Fibroblast of skin of right biceps (primary cell): ENCODE data around the gene SYDE2.
"Not testable (repeated sequence)": the region's sequence is repeated elsewhere in the genome, so short reads cannot be mapped to it uniquely, and the experiment has no call there.

Source experiments
- DNase-seq: peaks from one replicate; pipeline ENCODE4 v3.0.0-alpha.2; 2013

SYDE2 gene

GRCh38 chr1:85158910-85159309 lies 41.9 kb downstream of the SYDE2 start:
- DNase-seq, result no peak

DNA sequence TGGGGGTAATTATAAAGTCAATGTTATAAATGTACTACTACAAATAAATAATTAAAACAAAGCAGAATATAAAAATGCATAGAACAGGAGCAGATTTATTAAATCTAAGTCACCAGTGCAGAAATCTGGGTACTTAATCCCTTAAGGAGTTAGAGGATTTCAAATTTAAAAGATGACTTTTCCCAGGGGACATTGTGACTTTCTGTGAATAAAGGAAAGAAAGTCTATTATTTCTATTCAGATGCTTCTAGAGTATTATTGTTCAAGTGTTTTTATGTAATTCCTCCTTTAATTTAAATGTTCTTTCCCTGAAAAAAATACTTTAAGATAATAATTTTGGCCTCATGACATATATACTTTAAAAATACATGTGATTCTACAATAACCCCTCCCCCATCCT lies 43.4 kb downstream of the SYDE2 start:
- no peak for DNase-seq

- DNase-seq, result no peak
Observed at GRCh38 chr1:85153149-85153891, 47.5 kb downstream of the SYDE2 start.

GRCh38 chr1:85151446-85151845 lies 49.4 kb downstream of the SYDE2 start:
- DNase-seq, result no peak

- peak; percentile 16 for DNase-seq
Observed at GRCh38 chr1:85149805-85150204, 51.0 kb downstream of the SYDE2 start.

- peak; percentile 61 for DNase-seq
Observed at GRCh38 chr1:85148524-85149250, 52.1 kb downstream of the SYDE2 start.

DNA sequence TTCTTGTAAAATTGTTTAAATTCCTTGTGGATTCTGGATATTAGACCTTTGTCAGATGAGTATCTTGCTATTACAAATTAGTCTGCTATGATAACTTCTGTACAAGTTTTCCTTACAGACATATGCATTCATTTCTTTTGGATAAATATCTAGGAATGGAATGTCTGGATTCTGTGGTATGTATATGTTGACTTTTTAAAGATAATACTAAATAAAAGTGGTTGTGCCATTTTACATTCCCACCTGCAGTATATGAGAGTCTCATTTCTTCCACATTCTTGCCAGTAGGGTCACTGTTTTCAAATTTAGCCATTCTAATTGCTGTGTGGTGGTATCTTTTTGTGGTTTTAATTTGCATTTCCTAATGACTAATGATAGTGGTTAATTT lies 53.9 kb downstream of the SYDE2 start:
- peak; percentile 79 for DNase-seq

DNA sequence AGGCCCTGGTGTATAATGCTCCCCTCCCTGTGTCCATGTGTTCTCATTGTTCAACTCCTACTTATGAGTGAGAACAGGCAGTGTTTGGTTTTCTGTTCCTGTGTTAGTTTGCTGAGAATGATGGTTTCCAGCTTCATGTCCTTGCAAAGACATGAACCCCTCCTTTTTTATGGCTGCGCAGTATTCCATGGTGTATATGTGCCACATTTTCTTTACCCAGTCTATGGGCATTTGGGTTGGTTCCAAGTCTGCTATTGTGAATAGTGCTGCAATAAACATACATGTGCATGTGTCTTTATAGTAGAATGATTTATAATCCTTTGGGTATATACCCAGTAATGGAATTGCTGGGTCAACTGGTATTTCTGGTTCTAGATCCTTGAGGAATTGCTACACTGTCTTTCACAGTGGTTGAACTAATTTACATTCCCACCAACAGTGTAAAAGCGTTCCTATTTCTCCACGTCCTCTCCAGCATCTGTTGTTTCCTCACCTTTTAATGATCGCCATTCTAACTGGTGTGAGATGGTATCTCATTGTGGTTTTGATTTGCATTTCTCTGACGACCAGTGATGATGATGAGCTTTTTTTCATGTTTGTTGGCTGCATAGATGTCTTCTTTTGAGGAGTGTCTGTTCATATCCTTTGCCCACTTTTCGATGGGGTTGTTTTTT lies 54.4 kb downstream of the SYDE2 start:
- not testable (repeated sequence) for DNase-seq

GRCh38 chr1:85144351-85144750 lies 56.5 kb downstream of the SYDE2 start:
- DNase-seq, result no peak

DNA sequence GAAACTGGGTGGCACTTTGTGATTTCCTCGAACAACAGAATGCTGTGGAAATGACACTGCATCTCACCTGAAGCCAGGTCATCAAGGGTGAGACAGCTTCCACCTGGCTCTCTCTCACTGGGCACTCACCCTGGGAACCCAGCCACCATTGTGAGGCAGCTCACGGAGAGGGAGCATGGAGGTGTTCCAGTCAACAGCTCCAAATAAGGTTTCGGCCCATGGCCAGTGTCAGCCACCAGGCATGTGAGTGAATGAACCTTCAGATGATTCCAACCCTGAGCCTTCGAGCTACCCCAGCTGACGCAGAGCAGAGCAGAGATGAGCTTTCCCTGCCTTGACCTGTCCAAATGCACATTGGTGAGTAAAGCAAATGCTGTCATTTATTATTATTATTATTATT lies 58.1 kb downstream of the SYDE2 start:
- no peak for DNase-seq

DNA sequence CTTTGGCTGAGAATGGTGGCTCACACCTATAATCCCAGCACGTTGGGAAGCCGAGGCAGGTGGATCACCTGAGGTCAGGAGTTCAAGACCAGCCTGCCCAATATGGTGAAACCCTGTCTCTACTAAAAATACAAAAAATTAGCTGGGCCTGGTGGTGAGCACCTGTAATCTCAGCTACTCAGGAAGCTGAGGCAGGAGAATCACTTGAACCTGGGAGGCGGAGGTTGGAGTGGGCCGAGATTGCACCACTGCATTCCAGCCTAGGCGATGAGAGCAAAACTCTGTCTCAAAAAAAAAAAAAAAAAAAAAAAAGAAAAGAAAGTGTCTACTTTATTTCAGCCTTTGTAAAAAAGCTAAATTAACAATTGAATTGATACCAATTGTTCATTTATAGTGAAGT lies 62.4 kb downstream of the SYDE2 start:
- not testable (repeated sequence) for DNase-seq

DNA sequence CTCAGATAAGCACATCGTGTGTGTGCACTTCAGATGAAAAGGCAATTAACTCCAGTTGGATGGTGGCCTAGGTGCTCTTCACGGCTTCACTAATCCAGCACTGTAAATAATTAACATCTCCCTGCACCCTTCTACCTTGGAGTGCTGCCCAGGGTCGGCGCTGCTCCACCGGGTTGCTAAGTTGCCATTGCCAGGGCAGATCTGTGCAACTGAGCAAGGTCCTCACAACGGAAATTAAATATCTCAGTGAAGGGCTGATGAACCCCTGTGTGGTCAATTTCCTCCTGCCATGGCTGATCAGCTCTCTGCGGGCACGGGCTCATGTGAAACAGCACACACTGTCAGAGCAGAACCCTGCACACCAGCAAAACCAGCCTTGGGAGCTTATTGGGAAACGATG lies 63.2 kb downstream of the SYDE2 start:
- DNase-seq, result no peak

DNA sequence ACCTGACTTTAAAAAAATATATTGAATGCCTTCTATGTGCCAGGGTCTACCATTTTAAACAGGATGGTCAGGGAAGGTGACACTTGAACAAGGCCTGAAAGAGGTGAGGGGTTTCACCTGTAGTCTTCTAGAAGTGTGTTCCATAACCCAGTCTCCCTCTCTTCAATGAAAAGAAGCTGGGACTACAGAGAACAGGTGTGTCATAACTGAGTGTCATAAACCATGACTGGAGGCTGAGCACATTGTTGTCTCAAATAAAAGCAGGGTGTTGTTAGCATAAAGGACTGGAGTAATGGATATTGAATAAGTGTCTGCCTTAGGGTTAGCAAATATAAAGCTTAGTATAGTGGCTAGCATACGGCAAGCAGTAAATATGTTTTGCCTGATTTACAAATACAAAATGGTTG lies 65.4 kb downstream of the SYDE2 start:
- no peak for DNase-seq

- DNase-seq, result peak; percentile 46
Observed at GRCh38 chr1:85134583-85135391, 66.0 kb downstream of the SYDE2 start.

GRCh38 chr1:85133565-85134159 lies 67.2 kb downstream of the SYDE2 start:
- no peak for DNase-seq

DNA sequence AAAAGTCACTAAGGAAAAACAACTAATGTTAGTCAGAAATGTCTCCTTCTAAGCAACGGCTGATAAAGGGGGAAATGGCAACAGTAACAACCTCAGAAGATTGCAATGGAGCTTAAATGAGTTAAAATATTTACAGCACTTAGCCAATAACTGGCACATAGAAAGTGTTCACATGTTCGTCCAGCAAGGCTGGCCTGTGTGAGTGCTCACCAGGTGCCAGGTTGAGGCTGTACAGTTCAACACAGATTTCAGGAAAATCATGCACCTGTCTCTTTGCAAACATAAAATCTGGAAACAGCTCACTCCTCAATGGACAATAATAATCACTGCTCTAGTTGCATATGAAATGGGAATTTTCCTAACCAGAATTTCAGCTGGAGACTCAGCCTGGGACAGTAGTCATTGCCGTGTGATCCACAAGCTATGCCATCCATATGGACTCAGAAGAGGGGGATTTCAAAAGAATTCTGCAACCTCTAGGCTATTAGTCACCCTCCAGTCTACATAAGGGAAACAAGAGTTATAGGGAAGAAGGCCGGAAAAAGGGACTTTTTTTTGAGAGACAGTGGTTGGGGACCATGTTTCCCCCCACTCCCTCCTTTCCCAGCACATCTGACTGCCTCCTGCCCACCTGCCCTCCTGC lies 68.6 kb downstream of the SYDE2 start:
- peak; percentile 24 for DNase-seq

- DNase-seq, result peak; percentile 82
Observed at GRCh38 chr1:85128316-85128715, 72.5 kb downstream of the SYDE2 start.

DNA sequence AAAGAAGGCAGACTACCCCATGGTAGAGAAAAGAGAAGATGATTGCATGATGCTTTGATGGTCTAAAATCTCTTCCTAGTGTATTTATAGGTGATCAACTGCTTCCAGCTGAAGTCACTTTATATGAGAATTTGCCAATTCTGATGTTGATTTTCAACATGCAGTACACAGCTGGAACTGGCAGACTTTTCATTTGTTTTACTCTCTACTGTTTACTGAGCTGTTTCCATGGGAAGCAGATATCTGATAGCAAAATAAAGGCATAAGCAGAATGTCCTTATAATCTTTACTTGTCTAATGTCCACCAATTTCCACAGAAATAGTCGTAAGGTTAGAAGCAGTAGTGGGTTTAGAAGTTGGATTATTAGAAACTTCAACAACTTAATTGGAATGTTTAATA lies 74.9 kb downstream of the SYDE2 start:
- DNase-seq, result no peak

GRCh38 chr1:85124091-85124490 lies 76.7 kb downstream of the SYDE2 start:
- DNase-seq, result no peak

GRCh38 chr1:85122169-85122568 lies 78.6 kb downstream of the SYDE2 start:
- DNase-seq, result no peak

- peak; percentile 13 for DNase-seq
Observed at GRCh38 chr1:85121744-85122143, 79.1 kb downstream of the SYDE2 start.

DNA sequence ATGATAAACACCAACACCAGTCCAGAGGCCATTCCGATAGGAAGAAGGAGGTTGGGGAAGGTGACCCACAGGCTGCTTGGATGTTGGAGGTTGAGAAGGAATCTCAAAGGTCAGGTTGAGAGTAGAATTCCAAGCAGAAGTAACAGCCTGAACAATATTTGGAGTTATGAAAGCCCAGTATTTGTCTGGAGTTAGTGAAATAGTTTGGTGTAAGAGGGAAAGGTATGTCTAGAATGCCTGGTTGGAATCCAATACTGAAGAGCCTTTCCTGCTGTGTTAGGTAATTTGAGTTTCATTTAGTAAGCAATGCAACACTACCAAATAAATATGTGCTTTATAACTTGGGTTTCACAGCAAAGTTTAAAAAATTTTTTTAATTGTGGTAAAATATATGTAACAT lies 82.1 kb downstream of the SYDE2 start:
- peak; percentile 22 for DNase-seq
